Neural cell (in vitro differentiated cells): ENCODE results near the gene LRP5. TPM values are rescaled to one million over a fixed set of nuclear protein-coding genes. Genes with fewer than 3 reads are reported as not detected.

Experiments used
- H2AFZ ChIP-seq: fragments of 200-600, 300-800 bp; sonication (generic), shearing (Covaris generic); 2 replicates; pipeline ENCODE4 v1.6.0; 2014; ENCODE audit warnings: low read depth, mild to moderate bottlenecking, antibody characterized with exemption, low read length, moderate library complexity
- H3F3A ChIP-seq: fragments of 200-600 bp; shearing (Covaris generic); 2 replicates; pipeline ENCODE4 v1.6.1; 2016; ENCODE audit warnings: mild to moderate bottlenecking, moderate library complexity, mixed read lengths, antibody characterized with exemption, low read length; ENCODE audit not compliant: insufficient read depth, poor library complexity, severe bottlenecking
- H3K27ac ChIP-seq: fragments of 200-600, 300-800 bp; sonication (generic), shearing (Covaris generic); 2 replicates; pipeline ENCODE4 v1.5.1; 2014; ENCODE audit warnings: mild to moderate bottlenecking, low read length, moderate library complexity
- H3K27me3 ChIP-seq: fragments of 300-800, 200-600 bp; sonication (generic), shearing (Covaris generic); 2 replicates; pipeline ENCODE4 v1.6.0; 2014; ENCODE audit warnings: mild to moderate bottlenecking, low read depth, low read length, moderate library complexity; ENCODE audit not compliant: insufficient read depth
- H3K36me3 ChIP-seq: fragments of 300-800, 200-600 bp; sonication (generic), shearing (Covaris generic); 2 replicates; pipeline ENCODE4 v1.5.1; 2014; ENCODE audit warnings: mild to moderate bottlenecking, antibody characterized with exemption, low read length, moderate library complexity; ENCODE audit not compliant: insufficient read depth
- H3K4me2 ChIP-seq: fragments of 300-800, 200-600 bp; sonication (generic), shearing (Covaris generic); 2 replicates; pipeline ENCODE4 v1.6.0; 2014; ENCODE audit warnings: mild to moderate bottlenecking, low read length
- H3K4me3 ChIP-seq: fragments of 300-800, 200-600 bp; sonication (generic), shearing (Covaris generic); 2 replicates; pipeline ENCODE4 v1.5.1; 2014; ENCODE audit warnings: mild to moderate bottlenecking, low read length, moderate library complexity
- H3K79me2 ChIP-seq: fragments of 200-600 bp; shearing (Covaris generic); replicated peaks from 2 replicates; pipeline ENCODE4 v1.6.0; 2014; ENCODE audit warnings: mild to moderate bottlenecking, low read length, moderate library complexity; ENCODE audit not compliant: insufficient read depth
- H3K9ac ChIP-seq: fragments of 300-800, 200-600 bp; sonication (generic), shearing (Covaris generic); 2 replicates; pipeline ENCODE4 v1.6.1; 2016; ENCODE audit warnings: mild to moderate bottlenecking, low read length, mixed read lengths
- H3K9me2 ChIP-seq: fragments of 200-600 bp; shearing (Covaris generic); 2 replicates; pipeline ENCODE4 v1.6.1; 2016; ENCODE audit warnings: mild to moderate bottlenecking, low read length, mixed read lengths; ENCODE audit not compliant: insufficient read depth
- H3K9me3 ChIP-seq: fragments of 200-600, 300-800 bp; sonication (generic), shearing (Covaris generic); 2 replicates; pipeline ENCODE4 v1.6.1; 2016; ENCODE audit warnings: mild to moderate bottlenecking, mixed run types, low read length, moderate library complexity, mixed read lengths
- H4K20me1 ChIP-seq: fragments of 200-600 bp; shearing (Covaris generic); 2 replicates; pipeline ENCODE4 v1.6.1; 2016; ENCODE audit warnings: mild to moderate bottlenecking, mixed run types; ENCODE audit not compliant: insufficient read depth
- CTCF ChIP-seq: fragments of 450-650 bp; IDR thresholded peaks from 2 replicates; pipeline ENCODE4 v1.5.1; 2014; ENCODE audit warnings: antibody characterized with exemption, mild to moderate bottlenecking, moderate library complexity; ENCODE audit not compliant: poor library complexity, severe bottlenecking
- EP300 ChIP-seq: fragments of 450-650 bp; conservative IDR thresholded peaks from 2 replicates; pipeline ENCODE4 v1.6.1; 2014; ENCODE audit warnings: antibody characterized with exemption, mild to moderate bottlenecking, moderate library complexity; ENCODE audit not compliant: poor library complexity, severe bottlenecking
- EZH2 ChIP-seq: fragments of 200-600, 300-800 bp; shearing (Covaris generic), sonication (generic); IDR thresholded peaks from 2 replicates; pipeline ENCODE4 v1.6.1; 2014; ENCODE audit warnings: antibody characterized with exemption, low read length, borderline replicate concordance, mild to moderate bottlenecking; ENCODE audit not compliant: insufficient read depth, poor library complexity, severe bottlenecking
- MXI1 ChIP-seq: fragments of 450-650 bp; conservative IDR thresholded peaks from 2 replicates; pipeline ENCODE4 v1.6.1; 2014; ENCODE audit warnings: antibody characterized with exemption, mild to moderate bottlenecking; ENCODE audit not compliant: poor library complexity, severe bottlenecking
- POLR2AphosphoS5 ChIP-seq: IDR thresholded peaks from 2 replicates; pipeline ENCODE4 v1.6.1; 2012
- RAD21 ChIP-seq: fragments of 450-650 bp; conservative IDR thresholded peaks from 2 replicates; pipeline ENCODE4 v1.6.1; 2014; ENCODE audit warnings: antibody characterized with exemption, mild to moderate bottlenecking, moderate library complexity
- REST ChIP-seq: IDR thresholded peaks from 2 replicates; pipeline ENCODE4 v1.6.1; 2012; ENCODE audit warnings: borderline replicate concordance
- SMC3 ChIP-seq: fragments of 450-650 bp; conservative IDR thresholded peaks from 2 replicates; pipeline ENCODE4 v1.6.1; 2014; ENCODE audit warnings: antibody characterized with exemption, mild to moderate bottlenecking, moderate library complexity; ENCODE audit not compliant: poor library complexity
- TAF1 ChIP-seq: IDR thresholded peaks from 2 replicates; pipeline ENCODE4 v1.6.1; 2012; ENCODE audit warnings: low read depth
- polyA plus RNA-seq: library from polyadenylated mRNA; depleted of rRNA; stranded (reverse); fragments of >200 nt; gene quantifications from 2 replicates; pipeline ENCODE4 v1.2.3, GENCODE V29; 2014

LRP5 gene
- polyA plus RNA-seq, 1 donor from 2014 or later: 3.0 TPM

GRCh38 chr11:68346462-68346790, 34.0 kb downstream of the LRP5 start:
- Histone ChIP-seq H3K9me2 (no peaks in the 10 kb centered on the region), H4K20me1 (no peaks in the 10 kb centered on the region), H3F3A (no peaks in the 10 kb centered on the region), H3K4me2 (no peak overlapping the region), H2AFZ (no peak overlapping the region), H3K9ac (no peak overlapping the region), H3K4me3 (no peak overlapping the region), H3K27ac (no peak overlapping the region), H3K79me2 (no peaks in the 10 kb centered on the region), H3K27me3 (no peaks in the 10 kb centered on the region), H3K36me3 (no peaks in the 10 kb centered on the region), H3K9me3 (peaks cover 8% of the 10 kb centered on the region)
- TF ChIP-seq TAF1 (no peak), EZH2 (no peak), MXI1 (no peak), EP300 (no peak), CTCF (no peak), POLR2AphosphoS5 (no peak), REST (no peak), RAD21 (no peak), SMC3 (no peak)

GRCh38 chr11:68347345-68347744, 35.0 kb downstream of the LRP5 start:
- Histone ChIP-seq H4K20me1 (no peaks in the 10 kb centered on the region), H3K9me2 (no peaks in the 10 kb centered on the region), H3K4me2 (no peak overlapping the region), H2AFZ (no peak overlapping the region), H3K9ac (no peak overlapping the region), H3K4me3 (no peak overlapping the region), H3F3A (no peaks in the 10 kb centered on the region), H3K27me3 (no peaks in the 10 kb centered on the region), H3K79me2 (no peaks in the 10 kb centered on the region), H3K9me3 (peaks cover 8% of the 10 kb centered on the region), H3K36me3 (no peaks in the 10 kb centered on the region), H3K27ac (no peak overlapping the region)
- TF ChIP-seq CTCF: no peak
